Ovary (tissue), 9 donors: ENCODE measurements around the gene MRPL14. TPM values are rescaled to one million over a fixed set of nuclear protein-coding genes. Genes with fewer than 3 reads are reported as not detected.

ENCODE experiments used
- DNase-seq, 5 donors: peaks; one replicate each; pipeline ENCODE4 v3.0.0-alpha.2; 2019 to 2020
- H3K27ac ChIP-seq, 2 donors: fragments of 200-600 bp; one replicate each; pipeline versions ENCODE4 v1.5.1 to v1.8.0; 2019 to 2022
- H3K27me3 ChIP-seq: fragments of 200-600 bp; one replicate; pipeline ENCODE4 v1.8.0; 2022
- H3K36me3 ChIP-seq: fragments of 200-600 bp; sonication (generic); one replicate; pipeline ENCODE4 v1.5.1; 2019
- H3K4me1 ChIP-seq: one replicate; pipeline ENCODE4 v1.8.1; 2013; ENCODE audit warnings: mild to moderate bottlenecking, moderate library complexity; ENCODE audit not compliant: insufficient read depth
- H3K4me3 ChIP-seq: fragments of 200-600 bp; sonication (generic); one replicate; pipeline ENCODE4 v1.5.1; 2017
- H3K9me3 ChIP-seq, 2 donors: fragments of 200-600 bp in 1 of 2; sonication (generic) in 1 of 2; one replicate each; pipeline versions ENCODE4 v1.5.1 to v1.8.1; 2013 to 2019; ENCODE audit warnings: mild to moderate bottlenecking in 1 of 2, moderate library complexity in 1 of 2
- EP300 ChIP-seq: sonication (generic); formaldehyde crosslinking; IDR thresholded peaks from one replicate; pipeline ENCODE4 v1.6.1; 2017; ENCODE audit warnings: antibody characterized with exemption
- POLR2A ChIP-seq: fragments of 450-650 bp; IDR thresholded peaks from one replicate; pipeline ENCODE4 v1.6.1; 2017; ENCODE audit warnings: antibody characterized with exemption, mild to moderate bottlenecking, moderate library complexity
- WGBS, 3 donors: extraction: QIAGEN DNeasy Blood & Tissue Kit in 1 of 3; methylation state at CpG; one replicate each; pipeline versions ENCODE4 v1.1.5 to v1.1.7; 2013 to 2017; 5-methylcytosine and 5-hydroxymethylcytosine counted together
- intact Hi-C, 4 donors: fragments of 100-400 bp; cut with DNase I; formaldehyde crosslinking; loops; one replicate each; pipeline versions ENCODE4 v1.11.0 to v1.15.1; 2022 to 2023
- polyA plus RNA-seq, 2 donors: library from polyadenylated mRNA; stranded (reverse); fragments of 200-250 nt in 1 of 2; fragments of 350-450 nt in 1 of 2; fragmentation: Illumina TruSeq in 1 of 2; extraction: RNeasy Lipid Tissue Mini Kit (QIAGEN cat#74804) in 1 of 2; gene quantifications; one replicate each; pipeline ENCODE4 v1.2.3, GENCODE V29; 2013 to 2014
- total RNA-seq, 7 donors: library from RNA; depleted of rRNA in 2 of 7; stranded (reverse); fragments of >200 nt in 2 of 7; fragmentation: NEBNext Ultra II Directional in 3 of 7; extraction: Animal tissue kit (Norgen Biotek cat#: 25700) in 3 of 7; gene quantifications; one replicate each; pipeline versions ENCODE4 v1.1.0 to v1.2.4, GENCODE V29; 2016 to 2023
- TF ChIP-seq, protein P1 (sequence below), 3 donors: fragments of 450-650 bp in 2 of 3; fragments of 200-600 bp in 1 of 3; IDR thresholded peaks; one replicate each; pipeline versions ENCODE4 v1.5.1 to v1.8.0; 2016 to 2022; ENCODE audit warnings: antibody characterized with exemption in 3 of 3, mild to moderate bottlenecking in 1 of 3
- donor health status: DM: no; HTN: no; CAD: no; lungs with moderate emphysema.
- donor health status: DM: no; HTN: no; CAD: no.
- donor health status: Bipolar disorder and iron deficiency.
- donor health status: DM: yes; HTN: yes; CAD: no.
- donor health status: DM: no; HTN: no; CAD: no.
- donor health status: DM: yes; HTN: yes; CAD: no.

The MRPL14 gene
- total and polyA plus RNA-seq, 9 donors, result 20.8 to 35.9 (median 24.6) TPM

DNA sequence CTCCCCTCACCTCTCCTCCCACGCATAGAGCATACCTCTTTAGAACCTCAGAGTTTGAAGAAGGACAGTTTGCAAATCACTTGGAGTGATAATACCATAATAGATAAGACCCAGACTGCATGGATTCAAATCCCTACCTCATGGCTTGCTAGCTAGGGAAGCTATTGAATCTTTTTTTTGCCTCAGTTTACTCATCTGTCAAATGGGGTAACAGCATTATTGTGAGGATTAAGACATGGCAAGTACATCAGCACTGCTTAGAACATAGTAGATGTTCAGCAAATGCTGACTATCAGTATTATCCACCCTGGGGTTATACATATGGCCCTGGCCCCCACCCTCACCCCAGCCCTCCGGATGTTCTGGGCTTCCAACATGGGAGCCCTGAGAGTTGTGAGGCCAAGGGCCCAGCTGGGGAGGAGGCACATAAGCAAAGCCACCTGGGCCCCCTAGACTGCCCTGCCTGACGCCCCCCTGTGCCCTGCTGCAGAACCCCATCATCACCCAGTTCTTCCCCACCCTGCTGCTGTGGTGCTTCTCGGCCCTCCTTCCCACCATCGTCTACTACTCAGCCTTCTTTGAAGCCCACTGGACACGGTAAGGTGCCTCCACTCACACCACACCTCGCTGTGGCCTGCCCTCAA lies 22.2 kb upstream of the MRPL14 start:
- TF ChIP-seq, protein P1, sequence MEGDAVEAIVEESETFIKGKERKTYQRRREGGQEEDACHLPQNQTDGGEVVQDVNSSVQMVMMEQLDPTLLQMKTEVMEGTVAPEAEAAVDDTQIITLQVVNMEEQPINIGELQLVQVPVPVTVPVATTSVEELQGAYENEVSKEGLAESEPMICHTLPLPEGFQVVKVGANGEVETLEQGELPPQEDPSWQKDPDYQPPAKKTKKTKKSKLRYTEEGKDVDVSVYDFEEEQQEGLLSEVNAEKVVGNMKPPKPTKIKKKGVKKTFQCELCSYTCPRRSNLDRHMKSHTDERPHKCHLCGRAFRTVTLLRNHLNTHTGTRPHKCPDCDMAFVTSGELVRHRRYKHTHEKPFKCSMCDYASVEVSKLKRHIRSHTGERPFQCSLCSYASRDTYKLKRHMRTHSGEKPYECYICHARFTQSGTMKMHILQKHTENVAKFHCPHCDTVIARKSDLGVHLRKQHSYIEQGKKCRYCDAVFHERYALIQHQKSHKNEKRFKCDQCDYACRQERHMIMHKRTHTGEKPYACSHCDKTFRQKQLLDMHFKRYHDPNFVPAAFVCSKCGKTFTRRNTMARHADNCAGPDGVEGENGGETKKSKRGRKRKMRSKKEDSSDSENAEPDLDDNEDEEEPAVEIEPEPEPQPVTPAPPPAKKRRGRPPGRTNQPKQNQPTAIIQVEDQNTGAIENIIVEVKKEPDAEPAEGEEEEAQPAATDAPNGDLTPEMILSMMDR (IDR thresholded peaks at IDR 0.05), result no peak
- TF ChIP-seq EP300 (no peak), POLR2A (no peak)
- intact Hi-C loops, result loop anchor here in 3 of 4 donors (5.0 kb wide), 2 partner anchors 47 to 52 kb away; no protein-coding TSS in a partner anchor
- WGBS, 3 donors, result 72 to 80% (median 78%) methylated on average over 7 of the region's 7 CpGs

DNA sequence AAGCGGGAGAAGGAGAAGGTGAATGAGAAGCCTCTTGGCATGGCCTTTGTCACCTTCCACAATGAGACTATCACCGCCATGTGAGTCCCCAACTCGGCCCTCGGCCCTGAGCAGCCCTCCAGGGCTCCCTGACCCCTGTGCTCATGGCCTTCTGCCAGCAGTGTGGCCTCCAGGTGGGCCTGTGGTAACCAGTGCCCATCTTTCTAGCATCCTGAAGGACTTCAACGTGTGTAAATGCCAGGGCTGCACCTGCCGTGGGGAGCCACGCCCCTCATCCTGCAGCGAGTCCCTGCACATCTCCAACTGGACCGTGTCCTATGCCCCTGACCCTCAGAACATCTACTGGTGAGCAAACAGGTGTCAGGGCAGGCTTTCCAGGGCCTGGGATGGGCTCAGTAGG lies 21.1 kb upstream of the MRPL14 start:
- intact Hi-C loops, result no loop called here
- no peaks in the 10 kb centered on the region for H3K36me3 ChIP-seq
- DNase-seq, result no peak

More for the DNA sequence above, 22.2 kb upstream of the MRPL14 start:
- Histone ChIP-seq H3K4me3 (no peak overlapping the region), H3K4me1 (peaks cover 3% of the 10 kb centered on the region), H3K27me3 (no peaks in the 10 kb centered on the region), H3K27ac (no peak overlapping the region), H3K36me3 (no peaks in the 10 kb centered on the region), H3K9me3 (no peaks in the 10 kb centered on the region)
- DNase-seq, result no peak

DNA sequence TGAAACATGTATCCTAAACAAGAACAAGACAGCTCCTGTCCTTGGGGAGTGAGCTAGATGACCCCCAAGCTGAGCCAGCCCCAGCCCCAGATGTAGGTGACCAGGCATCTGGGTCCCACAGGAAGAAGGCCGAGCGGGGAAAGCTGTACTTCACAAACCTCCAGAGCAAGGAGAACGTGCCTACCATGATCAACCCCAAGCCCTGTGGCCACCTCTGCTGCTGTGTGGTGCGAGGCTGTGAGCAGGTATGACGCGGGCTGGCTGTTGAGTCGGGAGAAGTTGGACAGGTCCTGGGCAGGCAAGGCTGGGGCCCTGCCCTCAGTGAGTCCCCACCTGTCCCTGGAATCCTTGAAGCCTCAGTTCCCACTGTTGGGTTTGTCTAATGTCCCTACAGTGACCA lies 20.0 kb upstream of the MRPL14 start:
- Histone ChIP-seq H3K4me3 (no peak overlapping the region), H3K36me3 (no peaks in the 10 kb centered on the region), H3K27me3 (no peaks in the 10 kb centered on the region), H3K9me3 (no peaks in the 10 kb centered on the region), H3K4me1 (peaks cover 3% of the 10 kb centered on the region), H3K27ac (no peak overlapping the region)
- WGBS, 3 donors, result 82 to 91% (median 90%) methylated on average over 7 of the region's 7 CpGs
- TF ChIP-seq POLR2A (no peak), EP300 (no peak)
- TF ChIP-seq, protein P1 (IDR thresholded peaks at IDR 0.05), result no peak
- intact Hi-C loops, result no loop called here
- no peak for DNase-seq

More for the DNA sequence above, 21.1 kb upstream of the MRPL14 start:
- Histone ChIP-seq H3K9me3 (no peaks in the 10 kb centered on the region), H3K4me3 (no peak overlapping the region), H3K27ac (no peak overlapping the region), H3K4me1 (peaks cover 3% of the 10 kb centered on the region), H3K27me3 (no peaks in the 10 kb centered on the region)
- TF ChIP-seq POLR2A (no peak), EP300 (no peak)
- TF ChIP-seq, protein P1 (IDR thresholded peaks at IDR 0.05), result no peak
- 76 to 81% (median 80%) methylated on average over 9 of the region's 9 CpGs for WGBS, 3 donors

GRCh38 chr6:44146685-44147084 lies 19.4 kb upstream of the MRPL14 start:
- 83 to 91% (median 87%) methylated on average over 10 of the region's 10 CpGs for WGBS, 3 donors
- Histone ChIP-seq H3K36me3 (no peaks in the 10 kb centered on the region), H3K27me3 (no peaks in the 10 kb centered on the region), H3K27ac (no peak overlapping the region), H3K4me1 (peaks cover 2% of the 10 kb centered on the region), H3K9me3 (no peaks in the 10 kb centered on the region), H3K4me3 (no peak overlapping the region)
- intact Hi-C loops, result no loop called here
- TF ChIP-seq, protein P1 (IDR thresholded peaks at IDR 0.05), result no peak
- TF ChIP-seq POLR2A (no peak), EP300 (no peak)
- no peak for DNase-seq
